ENCODE measurements around the gene TSPAN11. TPM values are rescaled to one million over a fixed set of nuclear protein-coding genes. Genes with fewer than 3 reads are reported as not detected.
A peak's percentile ranks its signal among the peaks of the same experiment; 100 is the strongest.

Gene TSPAN11
- total and polyA plus RNA-seq, 10 donors: 0.26 to 4.1 (median 1.4) TPM

DNA sequence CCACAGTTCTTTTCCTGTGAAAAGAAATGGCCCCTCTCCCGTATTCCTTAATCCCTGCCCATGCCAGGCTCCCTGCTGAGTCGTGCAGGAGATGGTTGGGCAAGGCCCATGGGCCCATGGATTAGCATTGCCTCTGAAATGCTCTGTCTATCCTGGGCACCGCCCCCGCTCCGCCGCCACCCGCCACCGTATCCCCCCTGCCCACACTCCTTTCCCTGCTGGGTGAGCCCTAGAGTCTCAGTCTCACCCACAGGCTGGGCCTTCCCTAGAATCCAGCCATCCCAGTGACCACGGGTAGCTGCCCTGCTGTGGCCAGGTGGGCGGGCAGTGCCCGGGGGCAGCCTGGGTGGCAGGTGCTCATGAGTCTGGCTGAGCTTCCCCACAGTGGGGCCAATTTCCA lies 50.6 kb downstream of the TSPAN11 start:
- TF ChIP-seq POLR2A (IDR thresholded peaks at IDR 0.05): no peak
- TF ChIP-seq, protein P1, sequence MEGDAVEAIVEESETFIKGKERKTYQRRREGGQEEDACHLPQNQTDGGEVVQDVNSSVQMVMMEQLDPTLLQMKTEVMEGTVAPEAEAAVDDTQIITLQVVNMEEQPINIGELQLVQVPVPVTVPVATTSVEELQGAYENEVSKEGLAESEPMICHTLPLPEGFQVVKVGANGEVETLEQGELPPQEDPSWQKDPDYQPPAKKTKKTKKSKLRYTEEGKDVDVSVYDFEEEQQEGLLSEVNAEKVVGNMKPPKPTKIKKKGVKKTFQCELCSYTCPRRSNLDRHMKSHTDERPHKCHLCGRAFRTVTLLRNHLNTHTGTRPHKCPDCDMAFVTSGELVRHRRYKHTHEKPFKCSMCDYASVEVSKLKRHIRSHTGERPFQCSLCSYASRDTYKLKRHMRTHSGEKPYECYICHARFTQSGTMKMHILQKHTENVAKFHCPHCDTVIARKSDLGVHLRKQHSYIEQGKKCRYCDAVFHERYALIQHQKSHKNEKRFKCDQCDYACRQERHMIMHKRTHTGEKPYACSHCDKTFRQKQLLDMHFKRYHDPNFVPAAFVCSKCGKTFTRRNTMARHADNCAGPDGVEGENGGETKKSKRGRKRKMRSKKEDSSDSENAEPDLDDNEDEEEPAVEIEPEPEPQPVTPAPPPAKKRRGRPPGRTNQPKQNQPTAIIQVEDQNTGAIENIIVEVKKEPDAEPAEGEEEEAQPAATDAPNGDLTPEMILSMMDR (IDR thresholded peaks at IDR 0.05 in 8 of 11, conservative IDR thresholded peaks at IDR 0.05 in 3 of 11): no peak
- TF ChIP-seq POLR2AphosphoS5 (IDR thresholded peaks at IDR 0.05): no peak
- Histone ChIP-seq H3K27me3 (replicated peaks in 1 of 7) (no peaks in the 10 kb centered on the region), H3K4me1 (peaks cover 0 to 38% (median 15%) of the 10 kb centered on the region in 6 donors), H3K27ac (no peak overlapping the region), H3K4me3 (no peak overlapping the region), H3K36me3 (no peaks in the 10 kb centered on the region), H3K9me3 (no peaks in the 10 kb centered on the region)
- WGBS, 5 donors: 81 to 94% (median 85%) methylated on average over 9 to 11 of the region's 11 CpGs
- no peak for DNase-seq
- intact Hi-C loops (cut with DNase I; ENCODE audit: low total_unique reads): no loop called here

DNA sequence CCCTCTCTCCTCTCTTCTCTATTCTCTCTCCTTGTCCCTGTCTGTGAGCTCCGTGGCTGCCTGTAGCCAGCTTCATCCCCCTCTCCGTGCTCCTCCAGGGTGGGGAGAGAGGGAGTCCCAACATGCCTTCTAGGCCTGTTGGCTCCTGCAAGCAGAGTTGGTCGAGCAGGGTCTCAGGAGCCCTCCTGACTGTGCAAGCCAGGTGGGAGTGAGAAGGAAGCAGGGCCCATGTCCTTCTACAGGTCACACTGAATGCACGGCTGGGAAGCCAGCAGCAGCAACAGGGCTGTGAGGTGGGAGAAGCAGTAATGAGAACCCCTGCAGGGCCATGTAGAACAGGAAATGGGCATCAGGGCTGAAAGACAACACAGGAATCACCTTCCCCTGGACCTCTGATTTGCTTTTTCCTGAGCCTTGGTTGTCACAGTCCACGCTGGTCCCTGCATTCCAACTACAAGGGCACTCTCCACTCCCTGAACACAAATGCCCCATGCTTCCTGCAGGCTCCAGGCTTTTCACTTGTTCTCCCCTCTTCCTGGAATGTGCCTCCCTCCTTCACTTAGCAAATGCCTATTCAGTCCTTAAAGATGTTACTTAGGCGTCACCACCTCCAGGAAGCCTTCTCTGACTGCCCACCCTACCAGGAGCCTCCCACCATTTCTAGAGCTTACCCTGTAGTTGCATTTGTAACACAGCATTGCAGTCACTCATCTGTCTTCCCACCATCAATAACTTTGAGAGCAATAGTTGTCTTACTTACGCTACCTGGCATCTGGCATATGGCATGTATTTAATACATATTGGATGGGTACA lies 51.2 kb downstream of the TSPAN11 start:
- Histone ChIP-seq H3K27ac (no peak overlapping the region), H3K4me1 (peaks cover 0 to 37% (median 12%) of the 10 kb centered on the region in 6 donors), H3K4me3 (no peak overlapping the region), H3K36me3 (no peaks in the 10 kb centered on the region), H3K9me3 (no peaks in the 10 kb centered on the region), H3K27me3 (replicated peaks in 1 of 7) (no peaks in the 10 kb centered on the region)
- intact Hi-C loops (cut with DNase I; ENCODE audit: low total_unique reads): no loop called here
- DNase-seq: no peak
- WGBS, 5 donors: 71 to 84% (median 74%) methylated on average over 6 to 7 of the region's 7 CpGs
- TF ChIP-seq, protein P1 (IDR thresholded peaks at IDR 0.05 in 8 of 11, conservative IDR thresholded peaks at IDR 0.05 in 3 of 11): no peak
- TF ChIP-seq POLR2AphosphoS5 (IDR thresholded peaks at IDR 0.05): peak in 1 of 3 donors; percentile 26
- TF ChIP-seq POLR2A (IDR thresholded peaks at IDR 0.05): no peak

DNA sequence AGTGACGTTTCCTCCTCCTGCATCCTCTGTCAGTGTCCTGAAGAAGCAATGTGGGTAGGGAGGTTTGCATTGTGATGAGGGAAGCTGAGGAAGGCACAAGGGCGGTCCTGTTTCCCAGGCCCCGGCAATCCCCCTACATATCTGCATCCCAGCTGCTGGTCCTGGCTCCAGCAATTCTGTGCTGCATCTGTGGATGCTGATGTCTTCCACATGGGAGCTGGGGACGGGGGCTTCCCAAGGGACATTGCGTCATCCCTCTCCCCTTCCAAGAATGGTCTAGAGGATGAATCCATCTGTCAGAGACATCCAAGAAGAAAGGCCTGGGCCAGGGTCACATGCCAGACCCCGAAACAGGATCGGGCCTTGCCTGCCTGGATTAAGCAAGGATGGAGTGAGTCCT lies 52.1 kb downstream of the TSPAN11 start:
- no peak for DNase-seq
- no peaks in the 10 kb centered on the region for H3K36me3 ChIP-seq
- no peak overlapping the region for H3K4me3 ChIP-seq
- 77 to 98% (median 82%) methylated on average over 6 to 7 of the region's 7 CpGs for WGBS, 5 donors
- H3K9me3 ChIP-seq: no peaks in the 10 kb centered on the region
- intact Hi-C loops (cut with DNase I; ENCODE audit: low total_unique reads): no loop called here
- H3K27me3 ChIP-seq (replicated peaks in 1 of 7): no peaks in the 10 kb centered on the region
- H3K4me1 ChIP-seq: peaks cover 0 to 37% (median 11%) of the 10 kb centered on the region in 6 donors
- TF ChIP-seq POLR2A (IDR thresholded peaks at IDR 0.05) (no peak), POLR2AphosphoS5 (IDR thresholded peaks at IDR 0.05) (peak in 1 of 3 donors; percentile 20)
- TF ChIP-seq, protein P1 (IDR thresholded peaks at IDR 0.05 in 8 of 11, conservative IDR thresholded peaks at IDR 0.05 in 3 of 11): no peak
- no peak overlapping the region for H3K27ac ChIP-seq

Measured in spleen (tissue), 11 donors.